GM08714 (cell line): ENCODE measurements around the gene PSAP.
"Not testable (repeated sequence)": the region's sequence is repeated elsewhere in the genome, so short reads cannot be mapped to it uniquely, and the experiment has no call there.

Experiments used
- H3K4me3 ChIP-seq: fragments of 200-500 bp; sonication (Bioruptor generic); 2 replicates; pipeline ENCODE4 v1.5.1; 2014; ENCODE audit warnings: mild to moderate bottlenecking, low read length, inconsistent platforms
- ZNF274 ChIP-seq: IDR thresholded peaks from 2 replicates; pipeline ENCODE4 v1.6.1; 2012; ENCODE audit warnings: mild to moderate bottlenecking, low read depth, low read length

The PSAP gene

DNA sequence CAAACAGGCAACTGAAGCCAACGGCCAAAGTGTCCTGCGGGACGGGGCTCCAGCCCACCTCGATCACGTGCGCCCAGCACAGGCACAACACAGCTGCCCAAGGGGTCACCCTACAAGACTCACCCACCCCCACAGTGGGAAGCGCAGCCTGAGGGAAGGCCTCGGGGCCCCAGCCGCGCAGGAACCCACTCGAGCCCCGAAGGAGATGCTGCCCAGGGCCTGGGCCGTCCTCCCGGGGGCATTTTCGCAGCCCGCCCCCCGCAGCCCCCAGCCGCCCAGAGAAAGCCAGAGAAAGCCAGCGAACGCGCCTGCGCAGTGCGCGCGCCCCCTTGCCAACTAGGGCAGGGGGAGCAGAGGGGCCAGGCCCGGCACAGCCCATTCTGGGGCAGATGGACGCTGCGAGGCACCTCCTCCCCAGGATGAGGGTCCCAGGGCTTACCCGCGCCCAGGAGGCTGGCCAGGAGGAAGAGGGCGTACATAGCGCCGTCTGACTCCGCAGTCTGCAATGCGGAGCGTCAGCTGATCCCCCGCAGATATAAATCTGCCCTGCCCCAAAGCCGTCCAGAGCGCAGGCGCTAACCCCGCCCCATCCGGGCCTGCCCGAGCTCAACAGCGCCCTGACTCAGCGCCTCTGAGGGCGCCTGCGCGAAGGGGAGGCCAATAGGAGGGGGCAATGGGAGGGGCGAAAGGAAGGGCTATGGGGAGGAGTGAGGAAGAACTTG lies at the start of gene PSAP:
TSS of gene PSAP (minus strand) at position 509 of the 722 bp plus-strand sequence. CDS start at position 479, 30 bp downstream.
- peak within 1 kb of the TSS; percentile 98 for H3K4me3 ChIP-seq
- no peak for TF ChIP-seq ZNF274

DNA sequence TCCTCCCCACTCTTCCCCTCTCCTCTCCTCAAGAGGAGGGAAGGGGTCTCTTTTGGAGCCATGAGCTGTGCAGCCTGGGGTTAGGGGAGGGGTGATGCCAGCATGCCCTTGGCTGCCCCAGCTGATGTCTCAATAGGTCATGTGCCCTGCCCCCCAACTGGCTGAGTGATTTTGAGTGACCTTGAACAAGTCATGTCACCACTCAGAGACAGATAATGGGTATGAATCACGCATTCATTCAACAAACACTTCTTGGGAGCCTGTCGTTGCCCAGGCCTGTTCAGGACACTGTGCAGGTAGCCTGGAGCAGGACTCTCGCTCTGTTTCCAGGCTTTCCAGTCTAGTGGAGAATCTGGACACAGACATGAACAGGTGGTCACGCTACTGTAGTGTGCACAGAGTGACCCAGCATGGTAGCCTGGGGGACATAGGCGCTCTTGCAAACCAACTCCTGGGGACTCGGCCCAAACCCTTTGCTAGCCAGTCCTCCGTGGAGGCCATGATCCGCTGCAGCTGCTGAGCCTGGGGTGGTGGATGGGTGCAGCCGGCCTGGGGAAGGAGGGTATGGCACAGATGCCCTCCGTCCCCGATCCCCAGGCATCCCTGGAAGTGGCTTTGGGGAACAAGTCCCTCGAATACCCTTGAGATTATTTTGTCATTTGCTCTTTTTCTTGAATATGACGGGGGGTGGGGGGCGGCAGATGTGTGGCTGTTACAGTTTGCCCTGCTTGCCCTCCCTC lies 49.6 kb upstream of the PSAP start:
- TF ChIP-seq ZNF274: no peak
- no peak overlapping the region for H3K4me3 ChIP-seq

DNA sequence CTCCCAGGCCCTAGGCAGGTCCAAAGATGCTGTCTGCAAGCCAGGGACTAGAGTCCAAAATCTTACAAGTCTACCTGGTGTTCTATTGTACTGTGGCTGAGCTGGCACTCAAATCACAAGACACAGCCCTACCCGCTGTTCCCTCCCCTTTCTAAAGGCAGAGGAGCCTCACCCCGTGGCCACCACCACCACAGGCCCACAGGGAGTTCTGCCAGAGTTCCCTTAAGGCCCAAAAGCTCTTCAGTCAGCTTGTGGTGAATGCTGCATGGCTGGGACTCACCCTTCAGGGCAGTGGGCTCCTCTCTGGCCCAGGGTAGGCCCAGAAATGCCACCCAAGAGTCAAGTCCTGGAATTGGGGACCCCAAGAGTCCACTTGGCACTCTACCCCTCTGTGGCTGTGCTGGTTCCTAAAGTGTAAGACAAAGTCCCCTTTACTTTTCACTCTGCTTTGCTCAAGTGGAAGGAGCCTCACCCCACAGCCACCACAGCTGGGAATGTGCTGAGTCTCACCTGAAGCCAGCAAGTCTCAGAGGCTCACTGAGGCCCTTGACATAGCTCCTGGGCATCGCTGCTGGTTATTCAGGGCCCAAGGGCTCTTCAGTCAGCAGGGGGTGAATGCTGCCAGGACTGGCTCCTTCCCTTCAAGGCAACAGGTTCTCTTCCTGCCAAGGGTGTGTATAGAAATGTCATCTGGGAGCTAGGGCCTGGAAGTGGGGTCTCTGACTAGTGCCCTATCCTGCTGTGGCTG lies 48.8 kb upstream of the PSAP start:
- no peak overlapping the region for H3K4me3 ChIP-seq
- no peak for TF ChIP-seq ZNF274

DNA sequence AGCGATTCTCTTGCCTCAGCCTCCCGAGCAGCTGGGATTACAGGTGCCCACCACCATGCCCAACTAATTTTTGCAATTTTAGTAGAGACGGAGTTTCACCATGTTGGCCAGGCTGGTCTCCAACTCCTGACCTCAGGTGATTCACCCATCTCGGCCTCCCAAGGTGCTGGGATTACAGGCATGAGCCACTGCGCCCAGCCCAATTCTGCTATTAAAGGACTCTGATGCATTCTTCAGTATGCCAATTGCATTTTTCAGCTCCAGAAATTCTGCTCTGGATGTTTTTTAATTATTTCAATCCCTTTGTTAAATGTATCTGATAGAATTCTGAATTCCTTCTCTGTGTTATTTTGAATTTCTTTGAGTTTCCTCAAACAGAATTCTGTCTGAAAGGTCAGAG lies 47.3 kb upstream of the PSAP start:
- H3K4me3 ChIP-seq: not testable (repeated sequence)

DNA sequence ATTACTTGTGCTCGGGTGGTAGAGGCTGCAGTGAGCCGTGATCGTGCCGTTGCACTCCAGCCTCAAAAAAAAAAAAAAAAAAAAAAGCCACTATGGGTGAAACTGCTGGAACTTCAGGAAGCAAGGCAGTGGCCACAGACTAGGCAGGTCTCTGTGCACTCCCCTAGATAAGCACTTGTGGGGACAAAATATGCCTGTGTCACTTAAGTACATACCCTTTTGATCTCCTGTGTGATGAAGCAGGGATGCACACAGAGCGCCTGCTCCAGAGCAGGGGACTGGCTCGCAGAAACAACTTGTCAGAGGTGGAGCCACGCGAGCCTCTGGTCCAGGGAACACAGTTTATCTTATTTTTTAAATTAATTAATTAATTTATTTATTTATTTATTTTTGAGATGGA lies 42.9 kb upstream of the PSAP start:
- no peak for TF ChIP-seq ZNF274

DNA sequence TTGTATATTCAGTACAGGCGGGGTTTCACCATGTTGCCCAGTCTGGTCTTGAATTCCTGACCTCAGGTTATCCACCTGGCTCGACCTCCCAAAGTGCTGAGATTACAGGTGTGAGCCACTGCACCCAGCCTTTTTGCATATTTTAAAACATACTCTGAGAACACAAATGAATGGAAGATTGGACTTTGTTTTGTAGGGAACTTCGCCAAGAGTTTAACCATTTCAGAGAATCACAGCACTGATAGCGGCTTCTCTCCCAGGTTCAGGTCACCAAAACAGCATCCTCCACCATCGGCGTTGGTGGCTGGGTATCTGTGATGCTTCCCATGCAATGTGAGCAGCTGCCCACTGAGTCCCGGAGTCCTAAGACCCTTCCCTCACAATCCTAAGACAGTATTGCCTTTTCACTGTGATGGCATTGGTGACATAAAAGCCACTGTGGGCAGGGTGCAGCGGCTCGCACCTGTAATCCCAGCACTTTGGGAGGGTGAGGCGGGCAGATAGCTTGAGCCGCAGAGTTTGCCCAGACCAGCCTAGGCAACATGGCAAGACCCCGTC lies 42.3 kb upstream of the PSAP start:
- no peak overlapping the region for H3K4me3 ChIP-seq
- no peak for TF ChIP-seq ZNF274

More for the DNA sequence above, 42.9 kb upstream of the PSAP start:
- no peak overlapping the region for H3K4me3 ChIP-seq

DNA sequence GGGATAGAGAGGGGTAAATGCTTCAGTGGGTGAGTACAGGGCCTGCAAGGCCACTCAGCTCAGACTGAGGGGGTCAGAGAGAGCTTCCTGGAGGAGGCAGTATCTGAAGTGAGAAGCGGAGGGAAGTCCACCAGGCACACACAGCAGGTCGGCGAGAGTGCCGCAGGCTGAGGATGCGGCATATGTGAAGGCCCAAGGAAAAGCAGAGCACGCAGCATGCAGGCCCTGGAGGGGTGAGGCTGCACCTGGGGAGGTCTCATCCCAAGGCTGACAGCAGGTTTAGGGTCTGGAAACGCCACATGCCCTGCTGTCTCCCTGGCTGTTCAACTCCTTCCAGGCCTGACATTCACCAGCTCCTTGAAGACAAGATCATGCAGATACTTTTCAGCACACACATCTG lies 40.4 kb upstream of the PSAP start:
- no peak for TF ChIP-seq ZNF274
- no peak overlapping the region for H3K4me3 ChIP-seq

DNA sequence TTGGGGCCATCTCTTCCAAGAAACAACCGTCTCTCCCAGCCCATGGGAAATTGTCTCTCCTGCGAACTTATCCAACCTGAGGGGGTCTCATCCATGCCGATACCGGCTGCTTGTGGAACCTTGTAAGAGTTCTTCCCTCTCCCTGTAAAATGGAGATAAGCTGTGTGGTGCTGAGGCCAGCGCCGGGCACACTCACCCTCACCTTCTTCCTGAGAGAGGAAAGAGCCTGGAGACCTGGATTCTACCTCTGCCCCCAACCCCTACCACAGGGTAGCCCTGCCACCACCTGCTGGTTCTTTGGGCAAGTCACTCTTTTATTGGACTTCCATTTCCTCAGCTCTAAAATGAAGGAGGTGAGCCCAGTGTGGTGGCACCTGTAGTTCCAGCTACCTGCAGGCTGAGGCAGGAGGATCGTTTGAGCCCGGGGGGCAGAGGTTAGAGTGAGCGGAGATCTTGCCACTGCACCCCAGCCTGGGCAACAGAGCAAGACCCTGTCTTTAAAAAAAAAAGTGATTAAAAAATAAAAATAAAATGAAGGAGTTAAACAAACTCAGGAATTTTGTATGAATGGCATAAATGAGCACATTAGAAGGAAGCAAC lies 38.4 kb upstream of the PSAP start:
- H3K4me3 ChIP-seq: peak overlapping the region; percentile 3; the same call in 1 of the 2 replicates

DNA sequence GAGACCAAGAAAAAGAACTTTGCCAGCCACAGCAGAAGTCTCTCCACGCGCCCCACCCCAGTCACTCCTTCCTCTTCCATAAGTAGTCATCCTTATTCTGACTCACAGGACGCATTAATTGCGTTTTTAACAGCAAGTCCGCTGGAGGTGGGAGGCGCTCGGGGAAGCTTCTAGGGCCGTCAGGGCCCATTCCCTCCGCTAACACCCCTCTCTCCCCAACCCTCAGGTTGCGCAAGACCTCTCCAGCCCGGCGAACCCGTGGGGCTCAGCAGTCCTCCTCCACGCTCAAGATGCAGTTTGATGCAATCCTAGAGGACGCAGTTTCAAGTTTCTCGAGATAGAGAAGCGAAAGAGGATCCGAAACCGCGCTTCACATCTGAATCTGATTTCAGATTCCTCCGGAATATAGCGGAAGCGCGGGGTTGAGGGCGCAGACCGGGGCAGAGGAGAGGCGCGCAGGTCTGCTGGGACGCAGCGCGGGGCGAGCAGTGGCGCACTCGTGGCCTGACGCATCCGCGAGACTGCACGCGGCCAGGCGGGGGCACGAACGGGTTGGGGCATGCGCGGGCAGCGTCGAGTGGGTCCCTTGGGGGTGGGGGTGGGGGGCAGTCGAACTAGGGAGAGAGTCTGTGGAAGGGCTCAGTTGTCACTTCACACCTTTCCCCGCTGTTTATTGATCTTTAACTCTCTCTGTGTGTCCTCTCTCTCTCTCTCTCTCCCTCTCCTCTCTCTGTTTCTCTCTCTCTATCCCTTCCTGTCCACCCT lies 37.8 kb upstream of the PSAP start:
- H3K4me3 ChIP-seq: peak overlapping the region; percentile 36; the same call in 1 of the 2 replicates
- TF ChIP-seq ZNF274: no peak

More for the DNA sequence above, 38.4 kb upstream of the PSAP start:
- no peak for TF ChIP-seq ZNF274

DNA sequence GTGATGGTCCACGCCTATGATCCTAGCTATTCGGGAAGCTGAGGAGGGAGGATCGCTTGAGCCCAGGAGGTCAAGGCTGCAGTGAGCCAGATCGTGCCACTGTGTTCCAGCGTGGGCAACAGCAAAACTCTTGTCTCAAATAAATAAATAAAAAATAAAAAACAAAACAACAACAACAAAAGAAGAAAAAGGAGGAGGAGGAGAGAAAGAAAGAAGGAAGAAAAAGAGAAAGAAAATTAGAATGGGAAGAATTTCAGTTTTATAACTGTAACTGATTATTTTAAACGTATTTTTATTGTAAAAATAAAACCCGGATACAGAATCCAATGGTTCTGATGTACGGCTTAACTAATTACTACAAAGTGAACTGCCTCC lies 37.2 kb upstream of the PSAP start:
- peak overlapping the region; percentile 36; the same call in 1 of the 2 replicates for H3K4me3 ChIP-seq
- TF ChIP-seq ZNF274: no peak

DNA sequence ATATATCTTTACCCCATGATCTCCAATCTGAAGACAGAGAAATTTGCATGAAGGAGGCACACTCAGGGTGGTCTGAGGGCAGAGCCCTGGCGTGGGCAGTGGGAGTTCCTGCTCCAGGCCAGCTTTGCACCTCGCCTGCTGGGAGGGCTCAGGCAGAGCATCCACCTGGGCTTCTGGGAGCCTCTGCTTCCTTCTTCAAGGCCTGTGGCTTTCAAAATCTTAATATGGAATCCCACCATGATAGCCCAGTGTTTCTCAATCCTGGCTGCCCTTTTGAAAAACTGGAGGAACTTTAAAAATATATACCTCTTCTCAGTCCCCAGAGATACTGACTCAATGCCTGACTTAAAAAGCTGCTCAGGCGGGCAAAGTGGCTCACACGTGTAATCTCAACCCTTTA lies 36.7 kb upstream of the PSAP start:
- no peak overlapping the region for H3K4me3 ChIP-seq
- TF ChIP-seq ZNF274: no peak

DNA sequence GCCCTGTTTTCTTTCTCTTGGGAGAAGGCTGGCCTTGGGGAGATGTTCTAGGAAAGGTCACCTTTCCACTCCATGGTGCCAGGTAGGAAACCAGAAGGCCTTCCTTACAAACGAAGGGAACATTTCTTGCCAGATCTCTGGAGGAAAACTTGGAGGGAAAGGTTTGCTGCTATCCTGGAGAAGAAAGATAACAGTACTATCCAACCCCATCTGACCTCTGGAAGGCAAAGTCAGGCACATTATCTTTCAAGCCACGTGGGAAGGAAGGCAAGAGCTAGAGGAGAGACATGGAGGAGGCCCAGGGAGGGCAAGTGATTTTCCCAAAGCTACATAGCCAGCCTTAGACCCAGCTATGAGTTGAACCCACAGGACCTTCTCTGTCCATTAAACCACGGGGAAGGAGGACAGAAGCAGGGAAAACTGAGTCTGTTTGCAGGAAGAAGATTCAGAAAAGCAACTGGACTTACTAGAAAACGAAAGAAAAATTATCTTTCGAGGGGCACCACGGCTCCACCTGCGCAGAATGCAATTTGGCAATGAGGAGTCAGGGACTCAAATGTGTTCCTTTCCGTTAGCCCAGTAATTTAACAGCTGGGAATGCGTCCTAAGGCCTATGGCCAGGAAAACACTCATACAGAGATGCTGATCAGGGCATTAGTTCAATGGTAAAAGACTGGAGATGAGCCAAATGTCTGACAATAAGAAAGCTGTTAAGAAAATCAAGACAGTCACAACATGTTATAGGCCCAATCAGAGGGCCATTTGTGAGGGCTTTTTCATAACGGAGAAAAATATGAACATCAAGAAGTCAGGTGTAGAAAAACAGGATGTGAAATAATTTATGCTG lies 32.0 kb upstream of the PSAP start:
- no peak for TF ChIP-seq ZNF274
- no peak overlapping the region for H3K4me3 ChIP-seq

DNA sequence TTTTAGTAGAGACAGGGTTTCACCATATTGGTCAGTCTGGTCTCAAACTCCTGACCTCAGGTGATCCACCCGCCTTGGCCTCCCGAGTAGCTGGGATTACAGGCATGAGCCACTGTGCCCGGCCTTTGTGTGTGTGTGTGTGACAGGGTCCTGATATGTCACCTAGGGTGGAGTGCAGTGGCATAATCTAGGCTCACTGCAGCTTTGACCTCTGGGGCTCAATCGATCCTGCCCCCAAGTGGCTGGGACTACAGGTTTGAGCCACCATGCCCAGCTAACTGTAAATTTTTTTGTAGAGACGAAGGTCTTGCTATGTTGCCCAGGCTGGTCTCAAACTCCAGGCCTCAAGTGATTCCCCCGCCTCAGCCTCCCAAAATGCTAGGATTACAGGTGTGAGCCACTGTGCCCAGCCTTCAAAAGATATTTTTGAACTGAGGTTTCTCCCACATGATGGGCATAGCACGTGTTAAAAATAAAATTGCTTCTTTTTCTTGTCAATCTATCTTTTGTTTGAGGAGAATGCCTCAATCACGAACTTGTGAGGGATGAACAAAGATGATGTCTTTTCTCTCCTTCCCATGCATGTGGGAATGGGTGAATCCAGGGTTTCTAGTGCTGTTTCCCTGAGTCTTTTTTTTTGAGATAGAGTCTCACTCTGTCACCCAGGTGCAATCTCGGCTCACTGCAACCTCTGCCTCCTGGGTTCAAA lies 30.8 kb upstream of the PSAP start:
- H3K4me3 ChIP-seq: no peak overlapping the region
- TF ChIP-seq ZNF274: no peak

DNA sequence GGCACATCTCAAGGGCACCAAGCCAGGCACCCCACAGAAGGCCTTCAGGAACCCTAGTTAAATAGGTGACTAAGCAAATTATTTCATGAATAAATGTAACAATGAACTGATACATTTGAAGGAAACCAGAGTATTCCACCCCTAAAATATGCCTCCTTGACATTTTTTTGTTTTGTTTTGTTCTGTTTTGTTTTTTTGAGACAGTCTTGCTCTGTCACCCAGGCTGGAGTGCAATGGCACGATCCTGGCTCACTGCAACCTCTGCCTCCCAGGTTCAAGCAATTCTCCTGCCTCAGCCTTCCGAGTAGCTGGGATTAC lies 30.2 kb upstream of the PSAP start:
- not testable (repeated sequence) for H3K4me3 ChIP-seq
